Endometrial microvascular endothelial cells (primary cell): ENCODE measurements around the gene LONP2. TPM values are rescaled to one million over a fixed set of nuclear protein-coding genes. Genes with fewer than 3 reads are reported as not detected.

Source experiments
- in situ Hi-C: cut with HindIII; loops from 2 replicates; pipeline ENCODE4 v1.10.0; 2017; ENCODE audit warnings: low sequenced_read_pairs, low pct_unique_long_range_greater_than_20kb; ENCODE audit errors: inconsistent ontology term
- total RNA-seq: library from RNA; depleted of rRNA; stranded (reverse); fragments of >200 nt; gene quantifications from one replicate; pipeline ENCODE4 v1.2.3, GENCODE V29; 2015; ENCODE audit errors: inconsistent ontology term

The LONP2 gene
- total RNA-seq, 1 donor from 2014 or later, result 35.2 TPM

GRCh38 chr16:48405907-48406306 is 161.8 kb downstream of the LONP2 start:
- in situ Hi-C loops, result no loop called here

Other genes with a start within 250 kb of the LONP2 start
- not detected for gene ABCC12, start 88.3 kb upstream of the LONP2 start, total RNA-seq
- gene ABCC11, start 3.2 kb downstream of the LONP2 start, total RNA-seq, result not detected
- 12.0 TPM for gene SIAH1, start 141.1 kb downstream of the LONP2 start, total RNA-seq